ENCODE data around the gene RYR1.
"Not testable (repeated sequence)": the region's sequence is repeated elsewhere in the genome, so short reads cannot be mapped to it uniquely, and the experiment has no call there.

The RYR1 gene

GRCh38 chr19:38464421-38465082, 31.1 kb downstream of the RYR1 start:
- H3K27me3 ChIP-seq (replicated peaks), result no peaks in the 10 kb centered on the region
- in situ Hi-C loops (cut with HindIII; ENCODE audit: low pct_ligation_motif_present, low sequenced_read_pairs), result no loop called here
- H3K27ac ChIP-seq, result no peak overlapping the region
- no peak for DNase-seq
- no peak for TF ChIP-seq CTCF (IDR thresholded peaks at IDR 0.05; ENCODE audit: low read depth, low read length, missing control alignments)
- H3K36me3 ChIP-seq (replicated peaks), result no peaks in the 10 kb centered on the region
- no peak overlapping the region for H3K4me3 ChIP-seq (ENCODE audit: low read depth, low read length)

GRCh38 chr19:38466050-38466449, 32.6 kb downstream of the RYR1 start:
- Histone ChIP-seq H3K36me3 (replicated peaks) (no peaks in the 10 kb centered on the region), H3K27ac (no peak overlapping the region), H3K27me3 (replicated peaks) (no peaks in the 10 kb centered on the region), H3K4me3 (ENCODE audit: low read depth, low read length) (no peak overlapping the region)
- DNase-seq, result no peak
- in situ Hi-C loops (cut with HindIII; ENCODE audit: low pct_ligation_motif_present, low sequenced_read_pairs), result no loop called here
- no peak for TF ChIP-seq CTCF (IDR thresholded peaks at IDR 0.05; ENCODE audit: low read depth, low read length, missing control alignments)

GRCh38 chr19:38467541-38468525, 34.3 kb downstream of the RYR1 start:
- TF ChIP-seq CTCF (IDR thresholded peaks at IDR 0.05; ENCODE audit: low read depth, low read length, missing control alignments), result no peak
- in situ Hi-C loops (cut with HindIII; ENCODE audit: low pct_ligation_motif_present, low sequenced_read_pairs), result no loop called here
- no peak for DNase-seq
- no peaks in the 10 kb centered on the region for H3K27me3 ChIP-seq (replicated peaks)
- no peaks in the 10 kb centered on the region for H3K36me3 ChIP-seq (replicated peaks)
- H3K27ac ChIP-seq, result no peak overlapping the region
- H3K4me3 ChIP-seq (ENCODE audit: low read depth, low read length), result no peak overlapping the region

GRCh38 chr19:38469151-38469550, 35.7 kb downstream of the RYR1 start:
- no peak overlapping the region for H3K27ac ChIP-seq
- DNase-seq, result no peak
- no peaks in the 10 kb centered on the region for H3K36me3 ChIP-seq (replicated peaks)
- TF ChIP-seq CTCF (IDR thresholded peaks at IDR 0.05; ENCODE audit: low read depth, low read length, missing control alignments), result no peak
- no peaks in the 10 kb centered on the region for H3K27me3 ChIP-seq (replicated peaks)
- H3K4me3 ChIP-seq (ENCODE audit: low read depth, low read length), result no peak overlapping the region
- in situ Hi-C loops (cut with HindIII; ENCODE audit: low pct_ligation_motif_present, low sequenced_read_pairs), result no loop called here

- no peak for DNase-seq
- in situ Hi-C loops (cut with HindIII; ENCODE audit: low pct_ligation_motif_present, low sequenced_read_pairs), result no loop called here
- Histone ChIP-seq H3K36me3 (replicated peaks) (no peaks in the 10 kb centered on the region), H3K27me3 (replicated peaks) (no peaks in the 10 kb centered on the region), H3K4me3 (ENCODE audit: low read depth, low read length) (no peak overlapping the region), H3K27ac (no peak overlapping the region)
- no peak for TF ChIP-seq CTCF (IDR thresholded peaks at IDR 0.05; ENCODE audit: low read depth, low read length, missing control alignments)
Measured at GRCh38 chr19:38470788-38471480, 37.4 kb downstream of the RYR1 start.

- in situ Hi-C loops (cut with HindIII; ENCODE audit: low pct_ligation_motif_present, low sequenced_read_pairs); H3K27ac ChIP-seq; DNase-seq; H3K36me3 ChIP-seq (replicated peaks); H3K27me3 ChIP-seq (replicated peaks); H3K4me3 ChIP-seq (ENCODE audit: low read depth, low read length): not testable (repeated sequence)
Measured at GRCh38 chr19:38472725-38473124, 39.2 kb downstream of the RYR1 start.

Measured in brain microvascular endothelial cell (primary cell).